Gastrocnemius medialis (tissue), 4 donors: ENCODE results near the gene LY6G5C.

Source experiments
- CTCF ChIP-seq, 5 experiments: fragments of 450-650 bp in 3 of 5; fragments of 200-600 bp in 2 of 5; sonication (generic) in 2 of 5; IDR thresholded peaks in 4 of 5; conservative IDR thresholded peaks in 1 of 5; 1 replicate in 4 of 5; 2 replicates in 1 of 5; pipeline ENCODE4 v1.5.1; 2016 to 2019; ENCODE audit warnings: antibody characterized with exemption in 5 of 5, mild to moderate bottlenecking in 3 of 5, moderate library complexity in 3 of 5
- POLR2A ChIP-seq, 2 donors: fragments of 450-650 bp; IDR thresholded peaks; one replicate each; pipeline ENCODE4 v1.6.1; 2017; ENCODE audit warnings: antibody characterized with exemption in 2 of 2, mild to moderate bottlenecking in 2 of 2, moderate library complexity in 2 of 2

GRCh38 chr6:31626952-31627351 is 53.9 kb downstream of the LY6G5C start:
- TF ChIP-seq CTCF (IDR thresholded peaks at IDR 0.05 in 4 of 5, conservative IDR thresholded peaks at IDR 0.05 in 1 of 5) (no peak), POLR2A (IDR thresholded peaks at IDR 0.05) (no peak)
